H1 (cell line): ENCODE measurements around the gene IGLL5.

Experiments used
- BACH1 ChIP-seq: IDR thresholded peaks from 2 replicates; pipeline ENCODE4 v1.6.1; 2012; ENCODE audit warnings: low read length, improper control_type of control experiment
- CHD2 ChIP-seq: IDR thresholded peaks from 2 replicates; pipeline ENCODE4 v1.6.1; 2012; ENCODE audit warnings: low read length, improper control_type of control experiment
- E2F6 ChIP-seq: IDR thresholded peaks from 2 replicates; pipeline ENCODE4 v1.6.1; 2012; ENCODE audit warnings: inconsistent platforms
- EZH2 ChIP-seq: fragments of 200-600 bp; sonication (generic); IDR thresholded peaks from 2 replicates; pipeline ENCODE4 v1.7.1; 2012; ENCODE audit warnings: low read depth, mild to moderate bottlenecking, moderate library complexity, low read length, inconsistent platforms; ENCODE audit not compliant: severe bottlenecking
- JUND ChIP-seq: IDR thresholded peaks from 2 replicates; pipeline ENCODE4 v1.6.1; 2011; ENCODE audit warnings: mild to moderate bottlenecking, improper control_type of control experiment, low read length
- PHF8 ChIP-seq: fragments of 200-600 bp; sonication (generic); conservative IDR thresholded peaks from 2 replicates; pipeline ENCODE4 v1.7.1; 2012; ENCODE audit warnings: low read depth, mild to moderate bottlenecking, inconsistent platforms, low read length, moderate library complexity
- POLR2A ChIP-seq, 2 experiments: IDR thresholded peaks; 1 replicate in 1 of 2; 2 replicates in 1 of 2; pipeline ENCODE4 v1.6.1; 2011; ENCODE audit warnings: low read depth in 2 of 2, low read length in 2 of 2, mild to moderate bottlenecking in 2 of 2; ENCODE audit errors: control extremely low read depth in 1 of 2
- RAD21 ChIP-seq, 2 experiments: IDR thresholded peaks in 1 of 2; conservative IDR thresholded peaks in 1 of 2; 2 replicates each; pipeline ENCODE4 v1.6.1; 2011; ENCODE audit warnings: low read depth in 2 of 2, low read length in 2 of 2, improper control_type of control experiment in 1 of 2, inconsistent platforms in 1 of 2, mild to moderate bottlenecking in 1 of 2, moderate library complexity in 1 of 2
- RNF2 ChIP-seq: fragments of 200-900, 300-1000 bp; sonication (generic); IDR thresholded peaks from 2 replicates; pipeline ENCODE4 v1.7.1; 2016; ENCODE audit warnings: borderline replicate concordance, low read depth, mild to moderate bottlenecking, antibody characterized with exemption, low read length; ENCODE audit not compliant: poor library complexity, severe bottlenecking; ENCODE audit errors: missing control alignments
- RXRA ChIP-seq: IDR thresholded peaks from 2 replicates; pipeline ENCODE4 v1.6.1; 2011; ENCODE audit warnings: low read depth, mild to moderate bottlenecking, low read length, moderate library complexity; ENCODE audit not compliant: insufficient read depth
- SIN3A ChIP-seq, 2 experiments: IDR thresholded peaks in 1 of 2; conservative IDR thresholded peaks in 1 of 2; 2 replicates each; pipeline ENCODE4 v1.6.1; 2011 to 2012; ENCODE audit warnings: low read length in 2 of 2, improper control_type of control experiment in 1 of 2, low read depth in 1 of 2, mild to moderate bottlenecking in 1 of 2
- YY1 ChIP-seq: IDR thresholded peaks from 2 replicates; pipeline ENCODE4 v1.6.1; 2011; ENCODE audit warnings: low read depth, mild to moderate bottlenecking, low read length
- ZNF274 ChIP-seq: IDR thresholded peaks from 2 replicates; pipeline ENCODE4 v1.7.0; 2012; ENCODE audit warnings: low read length, borderline replicate concordance; ENCODE audit errors: extremely low read depth
- TF ChIP-seq, protein P1 (sequence below), 3 experiments: IDR thresholded peaks; 1 replicate in 2 of 3; 2 replicates in 1 of 3; pipeline versions ENCODE4 v1.5.1 to v1.6.1; 2011; ENCODE audit warnings: low read length in 3 of 3, mild to moderate bottlenecking in 3 of 3, inconsistent platforms in 2 of 3, low read depth in 1 of 3, moderate library complexity in 1 of 3; ENCODE audit not compliant: insufficient read depth in 1 of 3; ENCODE audit errors: control extremely low read depth in 1 of 3

DNA sequence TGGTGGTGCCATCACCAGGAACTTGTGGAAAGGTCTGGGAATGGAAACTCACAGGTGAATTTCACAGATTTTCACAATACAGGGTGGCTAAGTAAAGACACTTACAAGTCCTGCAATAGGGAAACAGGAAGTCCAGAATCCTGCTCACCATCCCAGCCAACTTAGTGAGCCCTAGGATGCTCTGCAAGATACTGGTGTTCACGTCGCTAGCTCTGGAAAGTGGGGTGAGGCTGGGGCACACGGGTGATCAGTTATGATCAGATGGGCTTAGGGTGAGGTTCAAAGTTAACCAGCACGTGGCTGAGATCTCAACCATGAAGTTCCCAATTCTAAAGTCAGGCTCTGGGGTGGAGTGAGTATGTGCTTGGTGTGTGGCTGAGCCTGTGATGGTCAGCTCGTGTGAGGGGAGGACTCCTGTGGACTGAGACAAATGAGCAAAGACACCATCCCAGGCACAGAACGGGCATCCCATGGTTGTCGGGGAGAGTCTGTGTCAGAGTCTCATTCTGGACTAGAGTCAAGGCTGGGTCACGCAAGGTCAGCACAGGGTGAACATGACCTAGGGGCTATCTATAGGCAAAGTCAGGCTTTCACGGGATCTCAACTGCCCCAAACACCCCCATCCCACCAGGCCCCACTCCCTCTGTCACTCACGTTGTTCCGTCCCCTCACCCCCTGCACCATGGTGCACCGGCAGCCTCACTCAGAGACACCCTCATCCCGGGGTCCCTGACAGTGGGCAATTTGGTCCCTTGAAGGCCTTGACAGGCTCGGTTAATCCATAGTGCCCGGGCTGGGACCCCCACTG lies 23.9 kb downstream of the IGLL5 start:
- TF ChIP-seq, protein P1, sequence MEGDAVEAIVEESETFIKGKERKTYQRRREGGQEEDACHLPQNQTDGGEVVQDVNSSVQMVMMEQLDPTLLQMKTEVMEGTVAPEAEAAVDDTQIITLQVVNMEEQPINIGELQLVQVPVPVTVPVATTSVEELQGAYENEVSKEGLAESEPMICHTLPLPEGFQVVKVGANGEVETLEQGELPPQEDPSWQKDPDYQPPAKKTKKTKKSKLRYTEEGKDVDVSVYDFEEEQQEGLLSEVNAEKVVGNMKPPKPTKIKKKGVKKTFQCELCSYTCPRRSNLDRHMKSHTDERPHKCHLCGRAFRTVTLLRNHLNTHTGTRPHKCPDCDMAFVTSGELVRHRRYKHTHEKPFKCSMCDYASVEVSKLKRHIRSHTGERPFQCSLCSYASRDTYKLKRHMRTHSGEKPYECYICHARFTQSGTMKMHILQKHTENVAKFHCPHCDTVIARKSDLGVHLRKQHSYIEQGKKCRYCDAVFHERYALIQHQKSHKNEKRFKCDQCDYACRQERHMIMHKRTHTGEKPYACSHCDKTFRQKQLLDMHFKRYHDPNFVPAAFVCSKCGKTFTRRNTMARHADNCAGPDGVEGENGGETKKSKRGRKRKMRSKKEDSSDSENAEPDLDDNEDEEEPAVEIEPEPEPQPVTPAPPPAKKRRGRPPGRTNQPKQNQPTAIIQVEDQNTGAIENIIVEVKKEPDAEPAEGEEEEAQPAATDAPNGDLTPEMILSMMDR (IDR thresholded peaks at IDR 0.05; ENCODE audit: control extremely low read depth in 1 of 3, insufficient read depth in 1 of 3, low read depth in 1 of 3, low read length in 3 of 3): no peak
- TF ChIP-seq CHD2 (no peak), POLR2A (IDR thresholded peaks at IDR 0.05; ENCODE audit: control extremely low read depth in 1 of 2, low read depth in 2 of 2, low read length in 2 of 2) (no peak), RAD21 (IDR thresholded peaks at IDR 0.05 in 1 of 2, conservative IDR thresholded peaks at IDR 0.05 in 1 of 2; ENCODE audit: low read depth in 2 of 2, low read length in 2 of 2) (no peak), E2F6 (no peak), RNF2 (no peak), EZH2 (no peak), SIN3A (conservative IDR thresholded peaks at IDR 0.05 in 1 of 2, IDR thresholded peaks at IDR 0.05 in 1 of 2; ENCODE audit: low read depth in 1 of 2, low read length in 2 of 2) (no peak), ZNF274 (no peak), BACH1 (no peak), YY1 (no peak), PHF8 (no peak), JUND (no peak), RXRA (no peak)
